ENCODE results near the gene OSTF1. TPM values are rescaled to one million over a fixed set of nuclear protein-coding genes. Genes with fewer than 3 reads are reported as not detected.

OSTF1 gene, protein sequence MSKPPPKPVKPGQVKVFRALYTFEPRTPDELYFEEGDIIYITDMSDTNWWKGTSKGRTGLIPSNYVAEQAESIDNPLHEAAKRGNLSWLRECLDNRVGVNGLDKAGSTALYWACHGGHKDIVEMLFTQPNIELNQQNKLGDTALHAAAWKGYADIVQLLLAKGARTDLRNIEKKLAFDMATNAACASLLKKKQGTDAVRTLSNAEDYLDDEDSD
- 17.0 and 19.4 TPM in 2 replicates for total RNA-seq (2014; rRNA removed; shearing (Covaris generic))

DNA sequence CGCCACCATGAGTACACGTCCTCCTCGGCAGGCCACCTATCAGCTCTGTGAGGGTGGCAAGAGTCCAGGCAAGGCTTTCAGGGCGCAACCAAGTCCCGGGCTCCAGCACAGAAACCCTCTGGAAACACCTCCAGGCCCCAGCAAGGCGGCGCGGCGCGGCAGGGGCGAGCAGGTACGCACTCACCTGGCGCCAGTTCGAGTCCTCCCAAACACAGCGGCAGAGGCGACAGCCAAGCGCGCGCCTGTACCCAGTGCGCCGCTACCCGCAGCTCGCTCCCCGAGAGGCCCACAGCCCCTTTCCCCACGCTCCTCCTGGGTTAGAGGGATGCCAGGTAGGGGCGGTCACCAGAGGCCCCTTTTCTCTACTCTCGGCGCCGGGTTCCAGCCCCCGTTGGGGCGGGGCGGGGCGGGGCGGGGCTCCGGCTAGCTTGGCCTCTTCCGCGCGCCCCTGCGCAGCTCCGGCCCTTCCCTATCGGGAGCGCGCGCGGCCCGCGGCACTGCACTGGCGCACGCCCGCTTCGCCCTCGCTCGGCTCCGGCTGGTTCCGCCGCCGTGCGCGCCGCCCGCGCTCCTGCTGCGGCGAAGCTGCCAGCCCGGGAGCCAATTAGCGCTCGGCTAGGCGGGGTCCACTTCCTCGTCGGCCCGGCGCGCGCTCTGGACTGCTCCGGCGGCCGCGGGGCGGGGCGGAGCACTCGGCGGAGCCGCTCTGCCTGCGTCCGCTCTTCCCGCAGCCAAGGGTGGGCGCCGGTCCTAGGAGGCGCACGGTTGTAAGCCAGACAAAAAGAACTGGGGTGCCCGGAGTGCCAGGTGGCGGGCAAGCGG lies at the start of gene OSTF1, which contains the start of gene NMRK1:
TSS of gene OSTF1 (plus strand) at position 691 of the 822 bp plus-strand sequence. CDS start 179 bp downstream, outside the sequence.
TSS of gene NMRK1 (minus strand) at position 332 of the 822 bp plus-strand sequence. CDS start 5,040 bp downstream, outside the sequence.

Small RNAs within 50 kb of the gene (small RNA-seq; reads per million reads assigned to genes)
- gene RF00019 = not detected

Other genes starting within 250 kb of the OSTF1 start
- gene TRPM6, start 200.6 kb upstream of the OSTF1 start, total RNA-seq (2014; rRNA removed; shearing (Covaris generic)) = not detected in 2 replicates
- gene C9orf40, start 135.6 kb upstream of the OSTF1 start, total RNA-seq (2014; rRNA removed; shearing (Covaris generic)) = 5.5 and 7.7 TPM in 2 replicates
- gene CARNMT1, start 60.2 kb upstream of the OSTF1 start, total RNA-seq (2014; rRNA removed; shearing (Covaris generic)) = 23.3 and 24.9 TPM in 2 replicates
- gene NMRK1, start 359 bp upstream of the OSTF1 start, total RNA-seq (2014; rRNA removed; shearing (Covaris generic)) = 3.3 and 4.8 TPM in 2 replicates